HG02884 (cell line): ENCODE results near the gene ITPR1.

Experiments used
- ATAC-seq: cut with Tn5 transposase; IDR thresholded peaks from one replicate; pipeline ENCODE4 v1.9.1; 2021; ENCODE audit warnings: mild to moderate bottlenecking, moderate library complexity; ENCODE audit not compliant: unreplicated experiment

The ITPR1 gene

DNA sequence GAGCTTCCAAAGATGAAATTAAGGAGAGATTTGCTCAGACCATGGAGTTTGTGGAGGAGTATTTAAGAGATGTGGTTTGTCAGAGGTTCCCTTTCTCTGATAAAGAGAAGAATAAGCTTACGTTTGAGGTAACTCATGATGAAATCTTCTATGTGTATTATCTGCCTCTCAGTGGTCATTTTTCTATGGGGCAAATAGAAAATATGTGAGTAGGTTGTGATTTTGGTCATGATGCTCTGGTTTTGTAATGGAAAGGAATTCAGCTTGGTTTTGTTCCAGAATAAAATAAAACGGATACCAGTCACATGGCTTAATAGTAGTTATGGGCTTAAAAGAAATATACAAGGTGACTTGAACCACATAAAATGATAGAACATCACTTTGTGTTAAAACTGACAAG lies 181.1 kb downstream of the ITPR1 start:
- ATAC-seq: no peak

DNA sequence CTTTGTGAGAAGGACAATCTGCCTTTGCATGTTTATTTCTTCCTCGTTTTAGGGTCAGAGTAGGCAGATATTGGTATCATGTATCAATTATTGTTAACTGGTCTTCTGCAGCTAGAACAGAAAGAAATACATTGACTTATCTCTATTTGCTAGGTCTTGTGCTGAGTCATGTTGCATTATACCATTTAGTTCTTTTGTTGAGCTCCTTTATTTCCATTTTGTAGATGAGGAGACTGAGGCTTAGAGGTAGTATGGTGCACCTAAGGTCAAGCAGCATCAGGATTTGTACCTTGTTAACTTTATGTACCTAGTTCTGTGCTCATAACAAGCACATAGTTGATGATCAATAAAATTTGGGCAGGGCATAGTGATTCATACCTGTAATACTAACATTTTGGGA lies 182.6 kb downstream of the ITPR1 start:
- ATAC-seq: no peak

DNA sequence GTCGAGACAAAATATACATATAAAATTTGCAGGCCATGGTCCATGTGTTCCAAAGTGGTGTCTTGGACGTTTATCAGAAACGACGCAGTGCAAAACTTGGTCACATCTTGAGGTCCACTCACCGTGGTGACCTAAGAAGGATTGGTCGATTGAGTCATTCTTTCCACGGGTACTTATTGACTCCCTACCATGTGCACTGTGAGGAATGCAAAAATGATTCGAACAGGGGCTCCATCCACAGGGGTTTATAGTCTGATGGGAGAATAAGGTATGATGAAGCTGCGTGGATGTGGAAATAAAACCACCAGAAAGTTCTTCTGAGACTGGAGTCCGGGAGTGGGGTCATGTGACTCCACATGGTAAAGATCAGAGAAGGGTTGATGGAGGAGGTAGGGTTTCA lies 185.2 kb downstream of the ITPR1 start:
- ATAC-seq: no peak

GRCh38 chr3:4680227-4680691 lies 187.1 kb downstream of the ITPR1 start:
- ATAC-seq: no peak

- no peak for ATAC-seq
Observed at GRCh38 chr3:4680871-4681300, 187.7 kb downstream of the ITPR1 start.

DNA sequence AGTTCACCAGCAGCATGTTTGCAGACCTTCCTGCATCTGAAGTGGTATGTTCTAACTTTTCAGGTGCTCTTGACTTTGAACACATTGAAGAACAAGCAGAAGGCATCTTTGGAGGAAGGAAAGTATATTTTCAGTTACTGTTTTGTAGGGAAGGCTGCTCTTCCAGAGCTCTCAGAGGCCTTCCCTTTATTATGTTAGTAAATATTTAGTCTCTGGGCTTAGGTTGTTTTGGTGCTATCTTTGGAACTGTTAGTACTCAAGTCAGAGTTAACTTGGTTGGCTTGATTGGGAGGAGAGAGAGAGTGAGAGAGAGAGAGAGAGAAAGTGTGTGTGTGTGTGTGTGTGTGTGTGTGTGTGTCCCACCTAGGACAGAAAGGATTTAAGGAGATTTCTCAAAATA lies 188.2 kb downstream of the ITPR1 start:
- no peak for ATAC-seq

DNA sequence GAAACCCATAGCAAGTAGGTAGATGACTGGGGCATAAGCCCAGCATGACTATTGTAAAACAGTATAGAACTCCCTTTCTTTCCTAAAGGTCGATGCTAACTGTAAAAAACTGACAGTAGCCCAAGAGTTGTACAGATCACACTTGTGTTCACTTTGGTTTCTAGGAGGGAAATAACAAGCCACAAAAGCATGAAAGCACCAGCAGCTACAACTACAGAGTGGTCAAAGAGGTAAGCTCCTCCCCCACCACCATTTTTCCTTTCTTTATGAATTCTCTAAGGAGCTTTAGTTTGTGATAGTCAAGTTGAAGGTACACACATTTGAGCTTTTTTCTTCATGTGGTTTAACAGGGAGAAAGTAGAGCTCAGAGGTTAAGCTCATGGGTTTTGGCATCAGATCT lies 191.0 kb downstream of the ITPR1 start:
- ATAC-seq: no peak

GRCh38 chr3:4684976-4685375 lies 191.8 kb downstream of the ITPR1 start:
- no peak for ATAC-seq

GRCh38 chr3:4685673-4686345 lies 192.7 kb downstream of the ITPR1 start:
- ATAC-seq: no peak

DNA sequence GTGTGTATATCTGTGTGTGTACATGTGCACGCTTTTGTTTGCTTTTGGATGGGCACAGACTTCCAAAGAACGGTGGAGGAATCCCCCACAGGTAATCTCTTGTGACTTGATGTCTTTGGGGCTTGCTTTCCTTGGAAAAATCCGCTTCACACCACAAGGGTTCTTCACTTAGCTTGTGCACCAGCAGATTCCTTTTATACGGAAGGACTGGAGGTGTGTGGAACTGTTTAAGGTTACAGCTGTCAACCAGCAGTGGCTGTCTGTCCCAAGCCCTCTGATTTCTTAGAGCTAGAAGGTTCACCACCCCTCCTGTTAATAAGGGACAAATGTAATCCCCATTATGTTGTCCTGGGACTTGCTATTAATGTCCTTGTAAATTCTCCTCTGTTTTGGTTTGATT lies 193.5 kb downstream of the ITPR1 start:
- no peak for ATAC-seq

DNA sequence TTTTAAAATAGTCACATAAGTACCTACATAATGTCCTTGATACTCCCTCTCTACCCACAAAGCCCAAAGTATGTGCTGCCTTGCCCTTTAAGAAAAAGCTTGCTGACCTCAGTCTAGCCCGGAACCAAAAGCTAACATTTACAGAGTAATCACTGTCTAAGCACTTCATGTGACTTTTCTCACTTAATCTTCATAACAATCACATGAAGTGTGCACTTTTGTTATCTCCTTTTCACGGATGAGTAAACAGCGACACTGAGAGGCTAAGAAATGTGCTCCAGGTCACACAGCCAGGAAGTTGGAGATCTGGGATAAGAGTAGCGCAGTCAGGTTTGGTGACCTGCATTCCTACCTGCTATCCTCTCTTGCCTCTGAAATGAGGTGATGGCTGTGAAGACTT lies 194.0 kb downstream of the ITPR1 start:
- no peak for ATAC-seq

GRCh38 chr3:4687596-4687995 lies 194.4 kb downstream of the ITPR1 start:
- ATAC-seq: no peak

DNA sequence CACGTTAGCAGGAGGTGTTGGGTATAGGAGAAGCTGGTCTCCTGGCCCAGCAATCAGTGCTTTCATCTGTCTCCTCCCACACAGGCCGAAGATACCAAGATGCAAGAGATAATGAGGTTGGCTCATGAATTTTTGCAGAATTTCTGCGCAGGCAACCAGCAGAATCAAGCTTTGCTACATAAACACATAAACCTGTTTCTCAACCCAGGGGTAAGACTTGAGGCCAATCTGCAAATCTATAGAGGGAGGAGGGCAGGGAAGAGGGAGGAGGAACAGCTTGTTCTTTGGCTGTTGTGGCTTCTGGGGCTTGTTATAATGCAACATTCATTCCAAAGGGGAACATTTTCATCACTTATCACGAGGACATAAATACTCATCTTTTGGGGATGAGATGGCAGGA lies 195.3 kb downstream of the ITPR1 start:
- ATAC-seq: no peak

DNA sequence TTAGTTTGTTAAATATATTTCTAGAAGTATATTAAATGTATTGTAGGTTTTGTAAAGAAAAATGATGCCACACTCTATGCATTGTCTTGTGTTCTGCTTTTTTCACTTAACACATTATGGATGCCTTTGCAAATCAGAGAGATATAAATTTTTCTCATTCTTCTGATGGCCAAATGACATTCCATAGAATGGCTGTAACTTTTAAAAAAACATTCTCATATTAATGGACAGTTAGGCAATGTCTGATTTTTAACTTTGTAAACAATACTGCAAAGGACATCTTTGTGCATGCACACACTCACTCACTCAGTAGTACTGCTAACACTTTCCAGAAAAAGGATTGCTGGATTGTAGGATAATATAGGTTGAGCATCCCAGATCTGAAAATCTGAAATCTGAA lies 195.9 kb downstream of the ITPR1 start:
- no peak for ATAC-seq

- no peak for ATAC-seq
Observed at GRCh38 chr3:4690277-4690676, 197.1 kb downstream of the ITPR1 start.

GRCh38 chr3:4693620-4694019 lies 200.5 kb downstream of the ITPR1 start:
- peak; percentile 95 for ATAC-seq

DNA sequence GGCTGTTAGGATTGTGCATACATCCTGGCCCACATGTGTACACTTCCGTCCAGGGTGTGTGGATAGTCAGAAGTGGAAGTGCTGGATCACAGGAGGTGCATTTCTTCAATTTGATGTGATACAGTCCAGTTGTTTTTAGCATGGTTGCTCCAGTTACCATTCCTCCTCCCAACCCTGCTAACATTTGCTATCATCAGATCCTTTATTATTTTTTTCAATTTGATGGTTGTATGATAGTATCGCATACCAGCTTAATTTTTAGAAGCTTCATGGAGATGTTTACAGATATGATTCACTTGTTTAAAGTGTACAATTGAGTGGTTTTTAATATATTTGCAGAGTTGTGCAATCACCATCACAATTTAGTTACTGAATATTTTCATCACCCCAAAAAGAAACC lies 202.7 kb downstream of the ITPR1 start:
- no peak for ATAC-seq

- no peak for ATAC-seq
Observed at GRCh38 chr3:4696266-4696665, 203.1 kb downstream of the ITPR1 start.

- no peak for ATAC-seq
Observed at GRCh38 chr3:4698125-4698821, 205.1 kb downstream of the ITPR1 start.

DNA sequence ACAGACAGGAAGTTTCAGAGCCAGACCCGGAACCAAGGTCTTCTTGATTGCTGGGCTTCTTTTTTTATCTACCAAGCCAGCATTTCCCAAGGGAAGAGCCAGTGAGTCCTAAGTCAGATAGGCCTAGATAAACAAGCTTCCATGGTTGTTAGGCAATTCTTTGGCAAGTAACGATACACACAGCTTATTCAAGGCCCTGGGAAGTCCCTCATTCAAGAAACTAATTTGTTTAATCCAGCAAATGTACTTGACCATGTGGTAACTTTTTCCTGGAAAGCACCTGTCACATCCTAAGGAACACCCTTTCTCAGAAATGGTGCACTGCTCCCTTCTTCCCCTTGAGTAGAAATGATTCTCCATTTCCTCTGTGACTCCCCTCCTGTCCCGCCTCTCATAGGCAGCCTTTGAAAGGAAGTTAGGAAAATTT lies 209.9 kb downstream of the ITPR1 start:
- ATAC-seq: no peak

GRCh38 chr3:4704552-4704951 lies 211.4 kb downstream of the ITPR1 start:
- no peak for ATAC-seq

GRCh38 chr3:4707324-4707723 lies 214.2 kb downstream of the ITPR1 start:
- ATAC-seq: no peak

DNA sequence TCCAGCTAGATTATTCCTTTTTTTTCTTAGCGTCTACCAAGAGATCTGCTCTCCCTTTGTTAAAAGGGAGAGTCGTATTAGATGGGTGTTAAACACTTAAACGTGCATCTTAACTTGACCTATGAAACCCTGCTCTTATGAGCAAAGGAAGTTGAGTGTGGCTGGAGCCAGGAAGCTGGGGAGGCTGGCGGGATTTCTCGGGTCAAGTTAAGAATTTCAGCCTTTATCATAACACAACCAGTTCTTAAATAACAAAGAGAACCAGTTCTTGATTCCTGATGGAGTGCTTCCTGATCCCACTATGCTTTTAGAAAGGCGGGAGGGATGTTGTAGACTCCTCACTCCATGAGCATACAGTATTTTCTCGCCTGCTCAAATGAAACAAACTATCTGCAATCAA lies 215.1 kb downstream of the ITPR1 start:
- ATAC-seq: no peak
